GM13976 (cell line): ENCODE measurements around the gene ECI1.

Experiments used
- DNase-seq: peaks from one replicate; pipeline ENCODE4 v3.0.0; 2012; ENCODE audit warnings: low spot score
- in situ Hi-C: fragments of 300-500 bp; cut with MboI; formaldehyde crosslinking; loops from one replicate; pipeline ENCODE4 v1.12.0; 2022; ENCODE audit warnings: low sequenced_read_pairs, mixed read lengths, inconsistent platforms; ENCODE audit not compliant: unreplicated experiment
- TF ChIP-seq, protein P1 (sequence below): IDR thresholded peaks from 2 replicates; pipeline ENCODE4 v1.5.1; 2012; ENCODE audit warnings: borderline replicate concordance, mild to moderate bottlenecking; ENCODE audit not compliant: insufficient read depth; ENCODE audit errors: extremely low read depth, missing control alignments, control extremely low read depth

ECI1 gene

DNA sequence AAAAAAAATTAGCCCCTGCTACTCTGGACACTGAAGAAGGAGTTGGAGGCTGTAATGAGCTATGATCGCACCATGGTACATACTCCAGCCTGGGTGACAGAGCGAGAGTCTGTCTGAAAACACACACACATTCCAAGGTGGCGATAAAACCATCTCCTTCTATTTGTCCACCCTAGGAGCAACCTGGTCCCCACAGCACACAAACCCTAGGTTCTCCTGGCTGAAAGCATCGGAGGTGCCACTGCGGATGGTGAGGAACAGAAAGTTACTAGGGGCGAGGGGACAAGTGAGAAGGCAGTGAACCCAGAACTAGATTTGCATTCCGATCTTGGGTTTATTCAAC, 1.4 kb upstream of the ECI1 start:
- TF ChIP-seq, protein P1, sequence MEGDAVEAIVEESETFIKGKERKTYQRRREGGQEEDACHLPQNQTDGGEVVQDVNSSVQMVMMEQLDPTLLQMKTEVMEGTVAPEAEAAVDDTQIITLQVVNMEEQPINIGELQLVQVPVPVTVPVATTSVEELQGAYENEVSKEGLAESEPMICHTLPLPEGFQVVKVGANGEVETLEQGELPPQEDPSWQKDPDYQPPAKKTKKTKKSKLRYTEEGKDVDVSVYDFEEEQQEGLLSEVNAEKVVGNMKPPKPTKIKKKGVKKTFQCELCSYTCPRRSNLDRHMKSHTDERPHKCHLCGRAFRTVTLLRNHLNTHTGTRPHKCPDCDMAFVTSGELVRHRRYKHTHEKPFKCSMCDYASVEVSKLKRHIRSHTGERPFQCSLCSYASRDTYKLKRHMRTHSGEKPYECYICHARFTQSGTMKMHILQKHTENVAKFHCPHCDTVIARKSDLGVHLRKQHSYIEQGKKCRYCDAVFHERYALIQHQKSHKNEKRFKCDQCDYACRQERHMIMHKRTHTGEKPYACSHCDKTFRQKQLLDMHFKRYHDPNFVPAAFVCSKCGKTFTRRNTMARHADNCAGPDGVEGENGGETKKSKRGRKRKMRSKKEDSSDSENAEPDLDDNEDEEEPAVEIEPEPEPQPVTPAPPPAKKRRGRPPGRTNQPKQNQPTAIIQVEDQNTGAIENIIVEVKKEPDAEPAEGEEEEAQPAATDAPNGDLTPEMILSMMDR: no peak
- no peak for DNase-seq
- in situ Hi-C loops: no loop called here

DNA sequence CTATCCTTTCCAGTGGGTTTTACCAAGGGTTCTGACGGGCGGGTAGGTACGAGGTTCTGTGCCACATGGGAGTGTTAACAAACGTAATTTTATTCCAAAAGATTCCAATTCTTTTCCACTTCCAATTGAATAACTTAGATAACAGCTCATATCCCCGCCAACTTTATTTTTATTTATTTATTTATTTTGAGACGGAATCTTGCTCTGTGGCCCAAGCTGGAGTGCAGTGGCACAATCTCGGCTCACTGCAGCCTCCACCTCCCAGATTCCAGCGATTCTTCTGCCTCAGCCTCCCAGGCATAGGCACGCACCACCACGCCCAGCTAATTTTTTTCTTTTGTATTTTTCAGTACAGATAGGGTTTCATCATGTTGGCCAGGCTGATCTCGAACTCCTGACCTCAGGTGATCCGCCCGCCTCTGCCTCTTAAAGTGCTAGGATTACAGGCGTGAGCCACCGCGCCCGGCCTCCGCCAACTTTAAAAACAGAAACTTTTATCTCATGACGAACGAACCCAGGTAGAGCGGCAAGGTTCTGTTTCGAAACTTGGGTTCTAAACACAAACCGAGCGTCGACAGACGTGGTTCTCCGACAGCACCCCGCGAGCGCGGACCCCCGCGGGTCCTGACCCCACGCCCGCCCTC, 613 bp downstream of the ECI1 start:
- DNase-seq: no peak
- TF ChIP-seq, protein P1: no peak
- in situ Hi-C loops: no loop called here

DNA sequence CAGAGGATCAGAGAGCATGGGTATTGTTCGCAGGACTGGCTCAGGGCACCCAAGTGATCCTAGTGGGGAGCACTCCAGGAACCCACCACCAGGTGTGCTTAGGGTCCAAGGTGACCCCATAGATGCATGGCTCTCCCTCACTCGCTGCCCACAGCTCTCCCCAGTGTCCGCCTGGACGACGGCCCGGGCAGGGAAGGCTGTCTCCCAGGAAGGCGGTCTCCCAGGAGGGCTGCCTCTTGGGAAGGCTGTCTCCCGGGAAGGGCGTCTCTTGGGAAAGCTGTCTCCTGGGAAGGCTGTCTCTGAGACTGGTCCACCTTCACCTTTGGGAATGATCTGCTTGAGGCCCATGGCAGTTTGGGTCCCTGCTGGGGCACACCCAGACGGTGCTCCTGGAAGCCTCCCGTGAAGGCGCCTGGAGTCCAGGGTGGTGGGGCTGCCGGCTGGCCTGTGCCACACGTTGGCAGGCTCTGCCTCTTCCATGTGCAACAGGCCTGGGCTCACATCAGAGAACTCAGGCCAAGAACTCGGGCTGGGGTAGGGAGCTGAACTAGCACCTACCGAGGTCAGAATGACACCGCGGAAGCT, 5.0 kb downstream of the ECI1 start:
- DNase-seq: no peak
- in situ Hi-C loops: no loop called here

DNA sequence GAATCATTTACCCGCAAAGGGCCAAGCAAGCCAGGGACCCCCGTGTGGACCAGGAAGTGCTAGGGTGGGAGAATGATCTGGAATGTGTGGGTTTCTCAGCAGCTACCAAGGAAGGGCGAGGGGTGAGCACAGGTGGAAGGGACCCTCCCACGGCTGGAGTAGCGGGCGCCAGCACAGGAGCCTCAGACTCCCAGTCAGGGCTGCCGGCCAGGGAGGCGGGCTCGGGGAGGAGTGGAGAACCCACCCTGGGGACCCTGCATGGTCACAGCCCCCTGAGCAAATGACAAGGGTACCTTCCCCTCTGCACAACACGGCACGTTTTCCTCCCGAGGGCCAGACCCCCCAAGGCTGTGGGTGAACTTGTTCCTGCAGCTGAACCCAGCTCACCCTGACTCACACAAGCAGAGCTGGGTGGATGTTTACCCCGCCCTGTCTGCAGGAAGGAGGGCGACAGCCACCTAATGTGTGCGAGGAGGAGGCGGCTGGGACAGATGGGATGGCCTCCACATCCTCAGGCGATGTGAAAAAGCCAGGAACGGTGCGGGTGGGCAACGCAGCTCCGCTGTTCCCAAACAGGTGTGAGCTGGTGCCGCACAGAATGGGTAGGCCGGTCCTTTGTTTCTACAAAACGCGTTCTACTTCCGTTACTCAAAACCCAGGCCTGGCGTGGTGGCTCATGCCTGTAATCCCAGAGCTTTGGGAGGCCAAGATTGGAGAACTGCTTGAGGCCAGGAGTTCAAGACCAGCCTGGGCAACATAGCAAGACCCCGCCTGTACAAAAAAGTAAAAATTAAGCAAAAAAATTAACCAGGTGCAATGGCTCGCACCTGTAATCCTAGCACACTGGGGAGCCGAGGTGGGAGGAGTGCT, 6.2 kb downstream of the ECI1 start:
- in situ Hi-C loops: no loop called here
- TF ChIP-seq, protein P1: no peak
- DNase-seq: no peak

More for the DNA sequence above, 5.0 kb downstream of the ECI1 start:
- TF ChIP-seq, protein P1: no peak

DNA sequence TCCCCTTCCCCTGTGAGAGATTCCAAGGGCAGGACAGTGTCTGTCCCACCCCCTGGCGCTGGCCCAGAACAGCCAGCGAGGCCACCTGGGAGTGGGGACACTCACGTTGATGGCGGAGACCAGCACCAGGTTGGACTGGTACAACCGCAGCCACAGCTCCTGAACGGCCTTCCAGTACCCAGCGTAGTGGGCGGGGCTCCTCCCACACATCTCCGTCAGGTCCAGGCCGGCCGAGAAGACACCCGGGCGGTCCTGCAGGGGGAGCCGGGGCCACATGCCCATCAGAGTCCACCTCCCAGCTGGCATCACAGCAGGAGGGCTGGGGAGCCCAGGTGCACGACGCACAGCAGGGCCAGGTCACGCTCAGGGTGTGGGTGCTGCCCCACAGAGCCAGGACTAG, 7.1 kb downstream of the ECI1 start:
- TF ChIP-seq, protein P1: no peak
- DNase-seq: no peak
- in situ Hi-C loops: no loop called here

DNA sequence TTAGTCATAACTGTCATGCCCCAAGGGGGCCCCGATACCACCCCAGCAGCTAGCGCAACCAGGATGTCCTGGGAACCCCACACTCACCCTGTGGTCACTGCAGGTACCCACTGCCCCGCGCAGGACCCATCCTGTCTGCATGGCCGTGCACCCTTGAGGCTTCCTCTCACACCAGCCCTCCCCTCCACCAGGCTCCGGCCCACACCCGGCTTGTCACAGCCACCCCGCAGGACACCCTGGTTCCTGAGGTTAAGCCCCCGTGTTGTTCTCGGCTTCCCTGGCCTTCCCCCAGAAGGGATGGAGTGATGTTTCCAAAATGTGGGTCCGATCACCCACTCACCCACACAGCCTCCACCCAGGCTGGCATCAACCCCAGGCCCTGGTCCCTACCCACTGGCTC, 7.6 kb downstream of the ECI1 start:
- TF ChIP-seq, protein P1: no peak
- in situ Hi-C loops: no loop called here
- no peak for DNase-seq
